GM10847 (cell line): ENCODE measurements around the gene CFAP70.

Source experiments
- POLR2A ChIP-seq: IDR thresholded peaks from 2 replicates; pipeline ENCODE4 v1.6.1; 2011; ENCODE audit not compliant: insufficient read length; ENCODE audit errors: extremely low read depth

The CFAP70 gene

GRCh38 chr10:73263693-73264347 is 94.8 kb downstream of the CFAP70 start:
- no peak for TF ChIP-seq POLR2A

DNA sequence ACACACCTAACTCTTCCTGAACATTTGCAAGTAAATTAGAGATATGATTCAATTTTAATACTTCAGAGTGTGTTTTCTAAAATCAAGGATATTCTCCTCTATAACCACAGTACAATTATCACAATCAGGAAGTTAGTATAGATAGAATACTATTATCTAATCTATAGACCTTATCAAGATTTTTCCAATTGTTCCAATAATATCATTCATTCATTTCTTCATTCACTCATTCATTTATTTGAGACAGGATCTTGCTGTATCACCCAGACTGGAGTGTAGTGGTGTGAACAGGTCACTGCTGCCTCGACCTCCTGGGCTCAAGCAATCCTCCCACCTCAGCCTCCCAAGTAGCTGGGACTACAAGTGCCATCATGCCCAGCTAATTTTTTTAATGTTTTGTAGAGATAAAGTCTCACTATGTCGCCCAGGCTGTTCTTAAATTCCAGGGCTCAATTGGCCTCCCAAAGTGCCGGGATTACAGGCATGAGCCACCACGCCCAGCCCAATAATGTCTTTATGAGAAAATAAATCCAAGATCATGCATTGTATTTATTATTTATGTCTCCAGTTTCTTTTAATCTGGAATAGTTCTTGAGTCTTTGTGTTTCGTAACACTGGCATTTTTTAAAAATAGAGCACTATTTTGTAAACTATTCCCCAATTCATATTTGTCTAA is 95.6 kb downstream of the CFAP70 start:
- TF ChIP-seq POLR2A, result no peak

DNA sequence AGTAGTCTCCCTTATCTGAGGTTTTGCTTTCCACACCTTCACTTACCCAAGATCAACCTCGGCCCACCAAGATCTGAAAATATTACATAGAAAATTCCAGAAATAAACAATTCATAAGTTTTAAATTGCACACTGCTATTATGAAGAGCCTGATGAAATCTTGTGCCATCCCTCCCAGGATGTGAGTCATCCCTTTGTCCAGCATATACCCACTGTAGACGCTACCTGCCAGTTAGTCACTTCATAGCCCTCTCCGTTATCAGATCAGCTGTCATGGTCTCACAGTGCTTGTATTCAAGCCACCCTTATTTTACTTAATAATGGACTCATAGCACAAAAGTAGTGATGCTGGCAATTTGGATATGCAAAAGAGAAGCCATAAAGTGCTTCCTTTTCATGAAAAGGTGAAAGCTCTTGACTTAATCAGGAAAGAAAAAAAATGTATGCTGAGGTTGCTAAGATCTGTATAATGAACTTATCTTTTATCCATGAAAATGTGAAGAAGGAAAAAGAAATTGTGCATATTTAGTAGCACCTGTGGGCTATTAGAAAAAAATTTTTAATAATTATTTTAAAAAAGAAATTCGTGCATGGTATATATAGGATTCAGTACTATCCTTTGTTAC is 96.4 kb downstream of the CFAP70 start:
- no peak for TF ChIP-seq POLR2A

DNA sequence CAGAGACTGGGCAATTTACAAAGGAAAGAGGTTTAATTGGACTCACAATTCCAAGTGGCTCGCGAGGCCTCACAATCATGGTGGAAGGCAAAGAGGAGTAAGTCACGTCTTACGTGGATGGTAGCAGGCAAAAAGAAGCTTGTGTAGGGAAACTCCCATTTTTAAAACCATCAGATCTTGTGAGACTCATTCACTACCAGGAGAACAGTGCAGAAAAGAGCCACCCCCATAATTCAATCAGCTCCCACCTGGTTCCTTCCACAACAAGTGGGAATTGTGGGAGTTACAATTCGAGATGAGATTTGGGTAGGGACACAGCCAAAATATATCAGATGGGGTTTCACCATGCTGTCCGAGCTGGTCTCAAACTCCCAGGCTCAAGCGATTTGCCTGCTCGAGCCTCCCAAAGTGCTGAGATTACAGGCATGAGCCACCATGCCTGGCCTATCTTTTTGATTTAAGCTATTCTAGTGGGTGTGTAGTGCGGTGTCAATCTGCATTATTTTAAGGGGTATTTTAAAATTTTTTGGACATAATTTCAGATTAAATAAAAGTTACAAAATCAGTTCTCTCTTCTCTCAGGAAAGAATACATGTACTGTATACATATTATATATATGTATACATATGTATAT is 97.2 kb downstream of the CFAP70 start:
- no peak for TF ChIP-seq POLR2A

DNA sequence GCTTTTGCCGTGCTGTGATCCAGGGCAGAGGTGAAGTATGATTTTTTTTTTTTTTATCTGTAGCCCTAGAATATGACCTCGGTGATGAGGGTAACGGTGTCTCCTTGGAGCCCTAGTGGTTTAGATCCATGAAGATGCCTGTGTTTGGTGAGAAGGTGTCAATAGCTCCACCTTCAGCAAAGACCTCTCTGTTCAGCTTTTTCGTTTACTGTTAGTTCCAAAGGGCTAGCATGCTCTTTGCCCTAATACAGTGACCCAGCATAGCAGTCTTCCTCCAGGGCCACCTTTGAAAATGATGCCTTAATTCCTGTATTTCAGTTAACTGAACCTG is 105.5 kb downstream of the CFAP70 start:
- no peak for TF ChIP-seq POLR2A

DNA sequence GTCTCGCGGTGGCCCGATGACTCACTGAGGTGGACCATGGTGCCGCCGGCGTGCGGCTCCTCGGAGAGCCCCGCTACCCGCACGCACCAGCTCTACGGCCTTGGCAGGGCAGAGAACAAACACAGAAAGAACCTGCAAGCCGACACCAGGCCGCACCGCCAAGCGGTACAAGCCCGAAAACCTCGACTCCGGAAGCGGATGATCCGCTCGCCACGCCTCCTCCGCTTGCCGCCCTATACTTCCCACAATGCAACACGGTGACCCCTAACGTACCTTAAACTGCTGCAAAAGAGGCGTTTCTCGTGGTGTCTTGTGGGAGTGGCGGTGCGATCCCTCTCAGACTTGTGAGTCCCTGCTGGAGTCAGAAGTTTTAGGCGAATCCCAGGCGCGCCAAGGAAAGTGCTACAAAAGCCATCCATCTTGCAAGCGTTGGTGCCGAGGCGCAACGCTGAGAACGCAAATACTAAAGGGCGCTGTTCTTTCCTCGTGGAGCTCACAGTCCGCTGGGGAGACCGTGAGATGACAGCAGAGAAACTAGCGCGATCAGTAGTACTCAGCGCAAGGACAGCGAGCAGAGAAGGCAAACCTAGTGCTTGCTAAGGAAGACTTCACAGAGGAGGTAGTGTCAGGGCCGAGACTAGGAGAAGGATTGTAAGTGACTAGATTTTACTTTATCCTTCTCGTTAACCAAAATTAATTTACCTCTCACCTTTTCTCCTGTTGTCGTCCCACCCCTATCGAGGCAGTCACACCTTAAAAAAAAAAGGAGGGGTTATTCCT is 106.0 kb downstream of the CFAP70 start, which contains the start of gene MRPS16:
Gene MRPS16 (minus strand): TSS at position 200 of the 780 bp plus-strand sequence. CDS start 162 bp downstream, at position 38.
- TF ChIP-seq POLR2A, result peak; percentile 91

DNA sequence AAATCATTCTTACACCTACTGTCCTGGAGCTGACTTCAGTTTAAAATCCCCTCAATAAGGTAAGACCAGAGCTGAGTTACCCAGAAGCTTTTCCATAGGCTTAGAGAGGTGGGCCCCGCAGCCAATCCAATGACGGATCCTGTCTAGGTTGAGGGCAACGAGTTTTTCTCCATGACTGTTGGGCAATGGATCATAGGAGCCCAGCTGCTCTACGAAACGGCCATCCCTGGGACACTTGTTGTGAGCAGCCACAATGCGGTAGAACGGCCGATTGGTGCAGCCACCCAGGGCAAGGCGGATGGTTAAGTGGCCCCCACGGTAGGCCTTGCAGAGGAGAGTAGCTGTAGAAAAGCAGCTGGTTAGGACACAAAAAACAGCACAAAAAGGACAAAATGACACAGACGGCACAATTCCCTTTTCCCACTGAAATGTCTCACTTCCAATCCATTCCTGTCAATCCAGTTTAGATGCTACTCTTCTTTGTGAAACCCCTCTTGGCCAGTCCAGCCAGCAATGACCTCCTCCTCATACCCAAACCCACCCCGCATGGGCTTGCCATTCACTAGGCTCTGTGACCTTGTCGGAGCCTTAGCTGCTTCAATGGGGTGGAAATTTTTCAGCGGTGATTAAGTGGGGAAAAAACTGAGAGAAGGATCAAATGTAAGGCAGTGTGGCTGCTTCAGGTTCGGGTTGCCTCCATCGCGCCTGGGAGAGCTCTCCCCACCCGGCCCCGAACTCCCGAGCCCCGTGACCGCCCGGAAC is 106.8 kb downstream of the CFAP70 start:
- no peak for TF ChIP-seq POLR2A

DNA sequence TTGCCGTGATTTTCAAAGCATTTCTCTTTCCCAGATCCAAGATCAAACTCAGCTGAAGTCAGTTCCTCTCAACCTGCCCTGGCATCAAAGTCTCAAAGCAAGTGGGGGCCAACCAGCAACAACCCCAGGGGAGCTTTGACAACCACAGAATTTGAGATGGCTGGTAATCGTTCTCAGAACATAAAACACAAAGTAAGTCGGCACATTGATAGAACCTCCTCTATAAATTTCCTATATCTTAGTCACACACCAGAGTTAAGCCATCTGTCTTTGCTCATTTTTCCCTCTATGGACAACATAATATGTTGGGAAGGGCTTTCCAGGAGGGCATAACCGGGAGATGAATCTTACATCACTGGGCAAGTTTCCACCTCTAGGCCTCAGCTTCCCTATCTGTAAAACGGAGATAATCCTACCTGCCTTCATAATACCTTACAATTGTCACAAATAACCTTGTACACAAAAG is 110.4 kb downstream of the CFAP70 start:
- no peak for TF ChIP-seq POLR2A

- no peak for TF ChIP-seq POLR2A
These were observed 111.0 kb downstream of the CFAP70 start for GRCh38 chr10:73247509-73248258.

DNA sequence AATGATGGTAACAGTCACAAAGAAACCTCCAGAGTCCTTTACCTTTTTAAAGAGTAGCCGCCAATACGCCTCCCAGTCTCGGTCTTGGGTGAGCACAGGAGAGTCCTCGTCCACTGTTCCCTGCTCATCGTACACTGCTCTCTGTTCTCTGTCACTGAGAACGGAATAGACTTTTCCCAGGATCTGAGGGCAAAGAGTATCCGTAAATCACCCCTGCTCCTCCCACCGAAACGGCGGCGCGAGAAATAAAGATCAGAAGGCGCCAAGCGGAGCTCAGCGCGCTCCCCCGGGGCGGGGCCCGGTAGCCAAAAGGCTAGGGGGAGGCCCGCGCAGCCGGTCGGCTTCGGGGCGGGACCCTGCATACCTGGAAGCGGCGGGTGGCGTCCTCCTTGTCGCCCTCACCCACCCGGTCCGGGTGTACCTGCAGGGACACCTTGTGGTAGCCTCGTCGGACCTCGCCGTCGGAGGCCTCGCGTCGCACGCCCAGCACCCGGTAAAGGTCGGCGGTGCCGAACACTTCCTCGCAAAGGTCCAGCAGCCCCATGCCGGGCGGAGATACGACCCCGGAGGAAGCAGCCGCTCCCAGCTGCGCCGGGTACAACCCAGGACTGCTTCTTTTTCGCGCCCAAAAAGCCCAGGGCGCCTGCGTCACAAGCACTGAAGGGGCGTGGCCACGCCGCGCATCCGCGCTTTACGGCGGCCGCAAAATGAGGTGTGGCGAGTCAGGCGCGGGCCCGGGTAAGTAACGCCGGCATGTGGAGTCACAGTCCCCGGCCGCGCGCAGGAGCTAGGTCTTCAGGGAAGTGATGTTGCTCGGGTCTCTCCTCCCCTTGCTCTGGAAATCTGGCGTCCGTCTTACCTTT is 111.8 kb downstream of the CFAP70 start, which contains the start of gene DNAJC9:
Gene DNAJC9 (minus strand): TSS at position 610 of the 863 bp plus-strand sequence. CDS start 66 bp downstream, at position 544.
- peak; percentile 98 for TF ChIP-seq POLR2A

- TF ChIP-seq POLR2A, result no peak
These were observed 112.4 kb downstream of the CFAP70 start for GRCh38 chr10:73246322-73246645.

GRCh38 chr10:73244866-73245477 is 113.7 kb downstream of the CFAP70 start:
- no peak for TF ChIP-seq POLR2A

GRCh38 chr10:73239908-73240307 is 118.8 kb downstream of the CFAP70 start:
- no peak for TF ChIP-seq POLR2A
